ENCODE data around the gene OVOL2.

Gene OVOL2

DNA sequence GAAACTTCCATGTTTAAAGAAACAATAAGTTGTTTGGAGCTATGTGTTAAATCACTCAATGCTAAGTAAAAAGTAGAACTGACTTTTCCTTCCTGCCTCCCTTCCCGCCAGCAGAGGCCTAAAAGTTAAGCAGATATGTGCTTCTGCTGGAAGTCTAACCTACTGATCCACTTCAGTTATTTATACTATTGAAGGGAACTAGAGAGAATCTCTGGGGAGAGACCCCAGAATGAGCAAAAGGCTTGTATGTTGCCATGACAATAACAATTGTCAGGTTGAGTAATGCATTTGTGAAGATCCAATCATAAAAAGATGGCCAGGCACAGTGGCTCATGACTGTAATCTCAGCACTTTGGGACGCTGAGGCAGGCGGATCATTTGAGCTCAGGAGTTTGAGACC is 64.2 kb downstream of the OVOL2 start:
- no peaks in the 10 kb centered on the region for H3K4me1 ChIP-seq (ENCODE audit: low read depth, poor library complexity, severe bottlenecking)

DNA sequence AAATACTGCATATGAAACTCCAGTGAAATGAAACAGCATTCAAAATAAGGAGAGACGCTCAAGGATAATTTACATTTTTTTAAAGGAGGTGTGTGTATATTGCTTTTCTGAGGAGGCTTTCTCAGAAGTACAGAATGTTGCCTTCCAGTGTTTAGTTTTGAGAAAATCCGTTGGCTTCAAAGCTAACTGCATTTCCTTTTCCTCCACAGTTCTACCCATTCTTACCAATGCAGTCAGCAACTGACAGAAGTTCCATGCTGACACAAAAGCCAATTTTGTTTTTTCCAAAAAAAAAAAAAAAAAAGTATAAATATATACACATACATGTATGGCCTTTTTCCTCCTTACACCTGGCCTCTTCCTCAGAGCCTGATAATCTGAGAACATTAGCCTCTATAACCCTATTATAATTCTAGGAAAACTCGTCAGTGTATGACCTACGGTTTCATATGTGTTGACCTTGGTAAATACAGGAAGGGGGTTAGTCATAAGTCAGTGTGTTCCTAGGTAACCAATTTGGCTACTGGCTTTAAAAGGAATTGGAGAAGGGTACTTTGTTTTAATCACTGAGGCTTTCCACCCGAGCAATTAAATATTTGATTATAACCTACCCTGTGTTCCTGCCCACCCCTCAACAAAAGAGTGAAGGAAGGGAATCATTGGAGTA is 64.7 kb downstream of the OVOL2 start:
- H2AFZ ChIP-seq (ENCODE audit: low read depth): no peak overlapping the region
- no peaks in the 10 kb centered on the region for H3K27me3 ChIP-seq (ENCODE audit: insufficient read depth, low read depth)
- H3K79me2 ChIP-seq (ENCODE audit: insufficient read depth, low read depth): no peaks in the 10 kb centered on the region
- H3K9ac ChIP-seq: no peak overlapping the region
- no peaks in the 10 kb centered on the region for H3K36me3 ChIP-seq (ENCODE audit: insufficient read depth)
- no peaks in the 10 kb centered on the region for H4K20me1 ChIP-seq (ENCODE audit: insufficient read depth)
- H3K27ac ChIP-seq: no peak overlapping the region
- TF ChIP-seq, protein P1, sequence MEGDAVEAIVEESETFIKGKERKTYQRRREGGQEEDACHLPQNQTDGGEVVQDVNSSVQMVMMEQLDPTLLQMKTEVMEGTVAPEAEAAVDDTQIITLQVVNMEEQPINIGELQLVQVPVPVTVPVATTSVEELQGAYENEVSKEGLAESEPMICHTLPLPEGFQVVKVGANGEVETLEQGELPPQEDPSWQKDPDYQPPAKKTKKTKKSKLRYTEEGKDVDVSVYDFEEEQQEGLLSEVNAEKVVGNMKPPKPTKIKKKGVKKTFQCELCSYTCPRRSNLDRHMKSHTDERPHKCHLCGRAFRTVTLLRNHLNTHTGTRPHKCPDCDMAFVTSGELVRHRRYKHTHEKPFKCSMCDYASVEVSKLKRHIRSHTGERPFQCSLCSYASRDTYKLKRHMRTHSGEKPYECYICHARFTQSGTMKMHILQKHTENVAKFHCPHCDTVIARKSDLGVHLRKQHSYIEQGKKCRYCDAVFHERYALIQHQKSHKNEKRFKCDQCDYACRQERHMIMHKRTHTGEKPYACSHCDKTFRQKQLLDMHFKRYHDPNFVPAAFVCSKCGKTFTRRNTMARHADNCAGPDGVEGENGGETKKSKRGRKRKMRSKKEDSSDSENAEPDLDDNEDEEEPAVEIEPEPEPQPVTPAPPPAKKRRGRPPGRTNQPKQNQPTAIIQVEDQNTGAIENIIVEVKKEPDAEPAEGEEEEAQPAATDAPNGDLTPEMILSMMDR (conservative IDR thresholded peaks at IDR 0.05; ENCODE audit: low read depth, low read length): no peak
- no peaks in the 10 kb centered on the region for H3K4me1 ChIP-seq (ENCODE audit: low read depth, poor library complexity, severe bottlenecking)
- no peak overlapping the region for H3K4me2 ChIP-seq
- H3K4me3 ChIP-seq (IDR thresholded peaks at IDR 0.05; ENCODE audit: insufficient read depth, low read depth, low read length): no peak overlapping the region

More for the DNA sequence above, 64.2 kb downstream of the OVOL2 start:
- H2AFZ ChIP-seq (ENCODE audit: low read depth): no peak overlapping the region
- no peaks in the 10 kb centered on the region for H3K36me3 ChIP-seq (ENCODE audit: insufficient read depth)
- no peak overlapping the region for H3K4me3 ChIP-seq (IDR thresholded peaks at IDR 0.05; ENCODE audit: insufficient read depth, low read depth, low read length)
- no peaks in the 10 kb centered on the region for H3K79me2 ChIP-seq (ENCODE audit: insufficient read depth, low read depth)
- H3K27ac ChIP-seq: no peak overlapping the region
- H3K9ac ChIP-seq: no peak overlapping the region
- no peak overlapping the region for H3K4me2 ChIP-seq
- TF ChIP-seq, protein P1 (conservative IDR thresholded peaks at IDR 0.05; ENCODE audit: low read depth, low read length): no peak
- no peaks in the 10 kb centered on the region for H4K20me1 ChIP-seq (ENCODE audit: insufficient read depth)
- H3K27me3 ChIP-seq (ENCODE audit: insufficient read depth, low read depth): no peaks in the 10 kb centered on the region

DNA sequence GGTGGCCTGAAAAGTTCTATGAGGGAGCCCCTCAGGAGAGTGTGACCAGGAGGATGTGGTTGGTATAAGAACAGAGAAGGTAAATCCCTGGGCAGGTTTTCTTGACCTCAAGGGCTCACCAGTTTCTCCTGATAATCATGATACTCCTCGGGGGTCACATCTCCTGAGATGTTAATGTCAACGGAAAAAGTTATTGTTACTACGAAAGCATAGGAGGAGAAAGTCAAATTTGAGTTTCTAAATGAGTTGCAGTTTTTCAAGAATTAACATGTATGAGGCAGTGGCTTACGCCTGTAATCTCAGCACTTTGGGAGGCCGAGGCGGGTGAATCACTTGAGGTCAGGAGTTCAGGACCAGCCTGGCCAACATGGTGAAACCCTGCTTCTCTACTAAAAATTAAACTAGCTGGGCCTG is 65.5 kb downstream of the OVOL2 start:
- Histone ChIP-seq H3K4me2 (no peak overlapping the region), H3K9ac (no peak overlapping the region), H3K27me3 (ENCODE audit: insufficient read depth, low read depth) (no peaks in the 10 kb centered on the region), H3K27ac (no peak overlapping the region), H4K20me1 (ENCODE audit: insufficient read depth) (no peaks in the 10 kb centered on the region), H3K36me3 (ENCODE audit: insufficient read depth) (no peaks in the 10 kb centered on the region), H3K79me2 (ENCODE audit: insufficient read depth, low read depth) (no peaks in the 10 kb centered on the region), H3K4me3 (IDR thresholded peaks at IDR 0.05; ENCODE audit: insufficient read depth, low read depth, low read length) (no peak overlapping the region), H2AFZ (ENCODE audit: low read depth) (no peak overlapping the region), H3K4me1 (ENCODE audit: low read depth, poor library complexity, severe bottlenecking) (no peaks in the 10 kb centered on the region)
- TF ChIP-seq, protein P1 (conservative IDR thresholded peaks at IDR 0.05; ENCODE audit: low read depth, low read length): no peak

DNA sequence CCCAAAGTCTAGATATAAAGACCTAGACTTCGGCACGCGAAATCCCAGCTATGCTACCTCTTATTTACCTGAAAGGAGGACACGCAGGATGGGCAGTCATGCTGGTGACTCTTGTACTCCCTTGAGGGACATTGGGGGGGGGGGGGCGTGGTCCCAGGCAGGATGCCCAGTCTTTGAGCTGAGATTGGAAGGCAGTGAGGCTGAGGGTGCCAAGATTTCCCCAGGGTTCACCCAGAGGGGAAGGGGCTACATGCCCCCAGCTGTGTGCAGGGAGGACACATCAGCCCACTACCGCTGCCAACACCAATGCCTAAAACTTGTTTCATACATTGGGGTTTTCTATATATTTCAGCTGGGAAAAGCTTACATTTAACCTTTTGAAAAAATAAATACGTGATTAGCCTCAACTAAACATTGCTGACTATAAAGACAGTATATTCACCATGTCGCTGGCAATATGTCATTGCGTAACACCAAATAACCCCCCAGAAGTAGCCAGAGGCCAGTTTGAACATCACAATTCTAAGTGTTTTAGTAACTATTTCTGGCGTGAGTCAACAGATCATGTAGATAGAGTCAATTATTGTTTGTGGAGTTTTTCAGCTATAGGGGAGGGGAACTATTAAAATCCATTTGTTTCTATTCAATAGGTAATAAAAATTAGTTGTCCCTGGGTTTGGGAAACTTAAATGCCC is 67.3 kb downstream of the OVOL2 start:
- Histone ChIP-seq H3K4me3 (IDR thresholded peaks at IDR 0.05; ENCODE audit: insufficient read depth, low read depth, low read length) (no peak overlapping the region), H4K20me1 (ENCODE audit: insufficient read depth) (no peaks in the 10 kb centered on the region), H3K4me2 (no peak overlapping the region), H3K36me3 (ENCODE audit: insufficient read depth) (no peaks in the 10 kb centered on the region), H3K79me2 (ENCODE audit: insufficient read depth, low read depth) (no peaks in the 10 kb centered on the region), H2AFZ (ENCODE audit: low read depth) (no peak overlapping the region), H3K27ac (no peak overlapping the region), H3K4me1 (ENCODE audit: low read depth, poor library complexity, severe bottlenecking) (no peaks in the 10 kb centered on the region), H3K27me3 (ENCODE audit: insufficient read depth, low read depth) (no peaks in the 10 kb centered on the region), H3K9ac (no peak overlapping the region)
- TF ChIP-seq, protein P1 (conservative IDR thresholded peaks at IDR 0.05; ENCODE audit: low read depth, low read length): no peak
